GM21381 (cell line): Measurements from ENCODE around the gene LRRC3.

Experiments
- ATAC-seq: cut with Tn5 transposase; IDR thresholded peaks from one replicate; pipeline ENCODE4 v1.9.1; 2021; ENCODE audit warnings: mild to moderate bottlenecking, moderate library complexity; ENCODE audit not compliant: unreplicated experiment

LRRC3 gene

GRCh38 chr21:44456214-44456914, 1.1 kb downstream of the LRRC3 start:
- ATAC-seq: no peak

- ATAC-seq: no peak
These were observed 1.8 kb downstream of the LRRC3 start for GRCh38 chr21:44456915-44457736.

- ATAC-seq: no peak
These were observed 3.8 kb downstream of the LRRC3 start for GRCh38 chr21:44458971-44459711.

GRCh38 chr21:44459712-44460440, 4.6 kb downstream of the LRRC3 start:
- ATAC-seq: no peak

- no peak for ATAC-seq
These were observed 5.1 kb downstream of the LRRC3 start for GRCh38 chr21:44460441-44460755.

GRCh38 chr21:44461005-44461404, 5.7 kb downstream of the LRRC3 start:
- ATAC-seq: no peak

GRCh38 chr21:44461464-44462001, 6.2 kb downstream of the LRRC3 start:
- ATAC-seq: no peak

- no peak for ATAC-seq
These were observed 7.0 kb downstream of the LRRC3 start for GRCh38 chr21:44462086-44462833.

GRCh38 chr21:44462834-44463200, 7.5 kb downstream of the LRRC3 start:
- no peak for ATAC-seq

- ATAC-seq: no peak
These were observed 8.4 kb downstream of the LRRC3 start for GRCh38 chr21:44463724-44464123.

- ATAC-seq: no peak
These were observed 9.0 kb downstream of the LRRC3 start for GRCh38 chr21:44464351-44464750.

GRCh38 chr21:44466351-44466954, 11.1 kb downstream of the LRRC3 start:
- ATAC-seq: no peak

- ATAC-seq: no peak
These were observed 11.9 kb downstream of the LRRC3 start for GRCh38 chr21:44466996-44467858.

- ATAC-seq: no peak
These were observed 12.5 kb downstream of the LRRC3 start for GRCh38 chr21:44467859-44468195.

- ATAC-seq: no peak
These were observed 16.0 kb downstream of the LRRC3 start for GRCh38 chr21:44471341-44471740.

GRCh38 chr21:44471996-44472395, 16.7 kb downstream of the LRRC3 start:
- no peak for ATAC-seq

GRCh38 chr21:44473915-44474555, 18.7 kb downstream of the LRRC3 start:
- ATAC-seq: no peak

GRCh38 chr21:44475266-44475845, 20.0 kb downstream of the LRRC3 start:
- ATAC-seq: no peak
